Right ventricle myocardium superior (tissue), 1 donor: Measurements from ENCODE around the gene ELOF1. TPM values are rescaled to one million over a fixed set of nuclear protein-coding genes. Genes with fewer than 3 reads are reported as not detected.
A peak's percentile ranks its signal among the peaks of the same experiment; 100 is the strongest.
"Not testable (repeated sequence)": the region's sequence is repeated elsewhere in the genome, so short reads cannot be mapped to it uniquely, and the experiment has no call there.

Source experiments
- ATAC-seq: fragments of 200-7000 bp; cut with Tn5 transposase; one replicate; pipeline ENCODE4 v1.9.1; 2020; ENCODE audit warnings: mild to moderate bottlenecking; ENCODE audit not compliant: poor library complexity
- DNase-seq: peaks from one replicate; pipeline ENCODE4 v3.0.0-alpha.2; 2020
- intact Hi-C: fragments of 100-400 bp; cut with DNase I; formaldehyde crosslinking; loops from one replicate; pipeline ENCODE4 v1.11.2; 2022
- total RNA-seq: library from RNA; stranded (reverse); fragmentation: NEBNext Ultra II Directional; extraction: Animal tissue kit (Norgen Biotek cat#: 25700); gene quantifications from one replicate; pipeline ENCODE4 v1.2.1, GENCODE V29; 2021
- donor health status: DM: no; HTN: yes; CAD: no; lungs with severe emphysema.

The ELOF1 gene
- total RNA-seq, 1 donor from 2014 or later = 32.7 TPM

- intact Hi-C loops = no loop called here
- no peak for DNase-seq
- ATAC-seq = no peak
These were observed 15.7 kb upstream of the ELOF1 start for GRCh38 chr19:11574689-11575088.

- intact Hi-C loops, ATAC-seq: not testable (repeated sequence)
These were observed 14.7 kb upstream of the ELOF1 start for GRCh38 chr19:11573763-11574162.

DNA sequence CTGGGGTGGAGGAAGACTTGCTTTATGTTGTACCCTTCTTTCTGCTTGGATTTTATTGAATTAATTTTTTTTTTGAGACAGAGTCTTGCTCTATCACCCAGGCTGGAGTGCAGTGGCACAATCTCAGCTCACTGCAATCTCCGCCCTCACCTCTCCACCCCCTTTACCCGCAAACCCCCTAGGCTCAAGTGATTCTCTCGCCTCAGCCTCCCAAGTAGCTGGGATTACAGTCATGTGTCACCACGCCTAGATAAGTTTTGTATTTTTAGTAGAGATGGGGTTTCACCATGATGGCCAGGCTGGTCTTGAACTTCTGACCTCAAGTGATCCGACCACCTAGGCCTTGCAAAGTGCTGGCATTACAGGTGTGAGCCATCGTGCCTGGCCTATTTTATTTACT is 14.3 kb upstream of the ELOF1 start:
- DNase-seq, ATAC-seq, intact Hi-C loops: not testable (repeated sequence)

More at GRCh38 chr19:11573763-11574162, 14.7 kb upstream of the ELOF1 start:
- DNase-seq = not testable (repeated sequence)

DNA sequence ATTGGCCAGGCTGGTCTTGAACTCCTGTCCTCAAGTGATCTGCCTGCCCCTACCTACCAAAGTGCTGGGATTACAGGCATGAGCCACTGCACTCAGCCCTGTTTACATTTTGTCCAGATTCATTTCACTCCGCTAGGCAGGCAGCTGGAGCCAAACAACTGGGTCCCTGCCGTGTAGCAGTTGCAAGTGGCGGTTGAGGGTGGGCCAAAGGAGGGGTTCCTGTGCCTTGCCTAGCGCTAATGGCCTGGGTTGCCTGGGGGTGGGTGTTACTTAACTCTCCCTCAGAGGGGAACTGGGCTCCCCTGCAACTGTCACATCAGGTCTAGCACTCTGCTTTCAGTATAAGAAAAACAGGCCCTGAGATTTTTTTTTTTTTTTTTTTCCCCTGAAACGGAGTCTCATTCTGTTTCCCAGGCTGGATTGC is 11.0 kb upstream of the ELOF1 start:
- no peak for DNase-seq
- ATAC-seq = no peak
- intact Hi-C loops = no loop called here

DNA sequence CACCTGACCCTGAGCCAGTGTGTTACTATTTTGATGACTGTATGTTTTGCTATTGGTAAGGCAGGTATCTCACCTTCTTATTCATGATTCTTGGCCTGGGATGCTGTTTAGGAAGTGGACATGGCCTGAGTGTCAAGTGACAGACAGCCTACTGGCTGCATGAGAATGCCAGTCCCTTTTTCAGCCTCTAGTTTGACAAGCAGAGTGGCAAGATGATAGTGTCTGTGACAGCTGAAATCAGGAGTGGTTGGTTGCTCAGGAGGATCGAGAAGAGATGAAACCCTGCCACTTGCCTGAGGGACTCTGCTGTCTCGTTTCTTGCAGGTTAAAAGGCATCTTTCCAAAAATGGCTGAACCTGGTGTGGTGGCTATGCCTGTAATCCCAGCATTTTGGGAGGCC is 7.1 kb upstream of the ELOF1 start:
- intact Hi-C loops = no loop called here
- no peak for ATAC-seq
- DNase-seq = no peak

- intact Hi-C loops, ATAC-seq, DNase-seq: not testable (repeated sequence)
These were observed 6.6 kb upstream of the ELOF1 start for GRCh38 chr19:11565649-11565980.

DNA sequence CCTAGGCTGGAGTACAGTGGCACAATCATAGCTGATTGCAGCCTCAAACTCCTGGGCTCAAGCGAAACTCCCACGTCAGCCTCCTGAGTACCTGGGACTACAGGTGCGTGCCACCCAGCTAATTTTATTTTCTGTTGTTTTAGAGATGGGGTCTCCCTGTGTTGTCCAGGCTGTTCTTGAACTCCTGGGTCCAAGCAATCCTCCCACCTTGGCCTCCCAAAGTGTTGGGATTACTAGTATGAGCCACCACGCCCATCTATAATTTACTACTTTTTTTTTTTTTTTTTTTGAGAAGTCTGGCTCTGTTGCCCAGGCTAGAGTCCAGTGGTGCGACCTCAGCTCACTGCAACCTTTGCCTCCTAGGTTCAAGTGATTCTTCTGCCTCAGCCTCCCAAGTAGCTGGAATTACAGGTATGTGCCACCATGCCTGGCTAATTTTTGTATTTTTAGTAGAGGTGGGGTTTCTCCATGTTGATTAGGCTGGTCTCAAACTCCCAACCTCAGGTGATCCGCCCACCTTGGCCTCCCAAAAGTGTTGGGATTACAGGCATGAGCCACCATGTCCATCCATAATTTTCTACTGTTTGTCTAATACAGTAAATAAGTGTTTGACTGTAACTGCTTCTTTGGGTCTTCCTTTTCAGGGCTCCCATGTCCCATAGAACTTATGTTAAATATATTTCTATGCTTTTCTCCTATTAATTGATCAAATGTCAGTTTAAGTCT is 5.2 kb upstream of the ELOF1 start:
- DNase-seq, intact Hi-C loops, ATAC-seq: not testable (repeated sequence)

DNA sequence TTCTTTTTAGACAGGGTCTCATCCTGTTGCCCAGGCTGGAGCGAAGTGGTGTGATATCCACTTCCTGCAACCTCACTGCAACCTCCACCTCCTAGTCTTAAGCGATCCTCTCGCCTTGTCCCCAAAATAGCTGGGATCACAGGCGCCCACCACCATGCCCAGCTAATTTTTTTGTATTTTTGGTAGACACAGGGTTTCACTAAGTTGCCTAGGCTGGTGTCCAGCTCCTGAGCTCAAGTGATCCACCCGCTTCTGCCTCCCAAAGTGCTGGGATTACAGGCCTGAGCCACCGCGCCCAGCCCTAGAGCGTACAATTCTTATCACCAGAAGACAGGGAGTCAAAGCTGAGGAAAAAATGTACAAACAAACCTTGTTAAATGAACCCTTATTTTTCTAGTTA is 4.5 kb upstream of the ELOF1 start:
- intact Hi-C loops = no loop called here
- DNase-seq (no peak), ATAC-seq (no peak)

- peak; percentile 50 for ATAC-seq
- intact Hi-C loops = no loop called here
- DNase-seq = no peak
These were observed 1.5 kb upstream of the ELOF1 start for GRCh38 chr19:11560404-11561051.

DNA sequence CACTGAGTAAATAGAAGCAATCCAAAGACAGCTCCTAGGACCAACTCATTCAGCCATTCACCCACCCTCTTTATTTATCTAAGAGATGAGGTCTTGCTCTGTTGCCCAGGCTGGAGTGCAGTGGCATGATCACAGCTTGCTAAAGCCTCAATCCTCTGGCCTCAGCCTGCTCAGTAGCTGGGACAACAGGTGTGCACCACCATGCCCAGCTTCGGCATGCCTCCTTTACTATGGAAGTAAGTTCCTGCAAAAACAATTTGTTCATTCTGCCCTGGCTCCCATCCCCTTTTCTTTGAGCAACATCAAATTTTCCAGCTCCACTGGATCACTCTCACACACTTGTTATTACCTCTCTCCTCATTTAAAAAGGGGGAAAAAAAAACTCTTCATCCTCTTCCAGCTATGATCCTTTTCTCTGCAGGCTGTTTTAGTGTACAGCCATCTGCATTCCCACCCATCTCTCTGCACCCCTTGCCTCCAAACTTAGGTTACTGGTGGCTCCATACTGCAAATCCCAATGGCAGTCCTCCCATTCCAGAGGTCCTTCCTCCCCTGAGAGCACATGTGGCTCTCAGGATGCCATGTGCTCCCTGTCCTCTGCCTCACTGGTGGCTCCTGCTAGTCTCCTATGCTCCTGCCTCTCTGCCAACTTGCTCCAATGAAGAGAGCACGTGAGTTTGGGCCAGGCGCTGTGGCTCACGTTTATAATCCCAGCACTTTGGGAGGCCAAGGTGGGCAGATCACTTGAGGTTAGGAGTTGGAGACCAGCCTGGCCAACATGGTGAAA is 2.2 kb downstream of the ELOF1 start:
- intact Hi-C loops = no loop called here
- ATAC-seq (no peak), DNase-seq (no peak)

- ATAC-seq = no peak
- intact Hi-C loops = no loop called here
- no peak for DNase-seq
These were observed 3.8 kb downstream of the ELOF1 start for GRCh38 chr19:11555246-11555645.

- no peak for ATAC-seq
- DNase-seq = no peak
- intact Hi-C loops = no loop called here
These were observed 4.9 kb downstream of the ELOF1 start for GRCh38 chr19:11554160-11554559.

- ATAC-seq = no peak
- no peak for DNase-seq
- intact Hi-C loops = no loop called here
These were observed 6.2 kb downstream of the ELOF1 start for GRCh38 chr19:11552666-11553372.

DNA sequence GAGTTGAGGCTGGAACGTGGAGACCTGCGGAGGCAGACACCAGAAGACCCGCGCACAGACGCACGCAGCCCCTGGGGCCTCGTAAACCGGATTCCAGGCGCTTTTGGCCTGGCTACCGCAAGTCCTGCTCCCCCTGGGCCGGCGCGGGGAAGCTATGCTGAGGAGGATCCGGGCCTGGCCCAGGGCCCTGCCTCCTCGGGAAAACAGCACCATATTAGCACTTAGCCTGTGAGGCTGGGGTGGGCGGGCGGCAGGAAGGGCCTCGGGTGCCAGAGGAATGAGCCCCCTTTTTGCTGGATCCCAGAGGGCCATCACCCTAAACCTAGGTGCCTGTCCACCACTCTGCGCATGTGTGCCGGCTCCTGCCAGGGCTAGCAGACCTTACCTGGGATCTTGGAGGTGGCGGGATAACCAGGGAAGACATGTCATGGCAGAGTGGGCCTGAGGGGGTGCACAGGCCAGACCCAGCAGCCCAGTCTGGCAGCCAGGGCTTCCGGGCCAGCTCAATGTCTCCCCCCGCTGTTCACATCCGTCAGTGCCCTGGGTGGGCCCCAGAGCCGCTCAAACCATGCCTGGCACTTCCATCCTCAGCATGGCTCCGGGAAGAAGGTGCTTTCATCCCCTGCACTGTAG is 7.3 kb downstream of the ELOF1 start:
- intact Hi-C loops = no loop called here
- ATAC-seq (no peak), DNase-seq (no peak)

- DNase-seq (no peak), ATAC-seq (no peak)
- intact Hi-C loops = no loop called here
These were observed 8.8 kb downstream of the ELOF1 start for GRCh38 chr19:11550265-11550664.

DNA sequence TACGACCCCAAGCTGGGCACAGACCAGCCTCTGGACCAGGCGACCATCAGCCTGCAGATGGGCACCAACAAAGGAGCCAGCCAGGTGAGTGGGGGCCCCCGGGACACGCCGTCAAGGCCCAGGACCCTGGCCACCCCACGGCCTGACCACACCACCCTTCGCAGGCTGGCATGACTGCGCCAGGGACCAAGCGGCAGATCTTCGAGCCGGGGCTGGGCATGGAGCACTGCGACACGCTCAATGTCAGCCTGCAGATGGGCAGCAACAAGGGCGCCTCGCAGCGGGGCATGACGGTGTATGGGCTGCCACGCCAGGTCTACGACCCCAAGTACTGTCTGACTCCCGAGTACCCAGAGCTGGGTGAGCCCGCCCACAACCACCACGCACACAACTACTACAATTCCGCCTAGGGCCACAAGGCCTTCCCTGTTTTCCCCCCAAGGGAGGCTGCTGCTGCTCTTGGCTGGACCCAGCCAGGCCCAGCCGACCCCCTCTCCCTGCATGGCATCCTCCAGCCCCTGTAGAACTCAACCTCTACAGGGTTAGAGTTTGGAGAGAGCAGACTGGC is 9.6 kb downstream of the ELOF1 start:
- no peak for ATAC-seq
- intact Hi-C loops = no loop called here

GRCh38 chr19:11547929-11548700 is 10.9 kb downstream of the ELOF1 start:
- intact Hi-C loops = no loop called here
- DNase-seq (no peak), ATAC-seq (no peak)

More for the DNA sequence above, 9.6 kb downstream of the ELOF1 start:
- no peak for DNase-seq

DNA sequence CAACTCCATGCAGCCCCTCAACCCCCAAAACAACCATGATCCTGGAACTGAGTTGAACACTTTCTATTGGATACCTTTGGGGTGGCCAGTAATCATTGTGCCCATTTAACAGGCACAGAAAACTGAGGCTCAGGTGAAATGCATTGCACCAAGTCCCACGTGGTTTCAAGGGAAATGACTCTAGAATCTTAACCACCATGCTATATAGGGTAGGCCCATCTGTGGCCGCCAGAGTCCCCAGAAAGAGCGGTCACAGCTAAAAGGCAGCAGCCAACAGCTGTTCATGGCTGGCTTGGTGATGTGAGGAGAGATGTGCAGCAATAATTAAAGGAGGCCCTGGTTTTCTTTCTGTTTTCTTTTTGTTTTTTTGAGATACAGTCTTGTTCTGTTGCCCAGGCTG is 17.8 kb downstream of the ELOF1 start:
- intact Hi-C loops = no loop called here

More for the DNA sequence above, 17.8 kb downstream of the ELOF1 start:
- no peak for ATAC-seq
- no peak for DNase-seq
